ENCODE measurements around the gene PTPRM. TPM values are rescaled to one million over a fixed set of nuclear protein-coding genes. Genes with fewer than 3 reads are reported as not detected.

Gene PTPRM
- total RNA-seq = 42.1 and 76.3 TPM in 2 replicates

DNA sequence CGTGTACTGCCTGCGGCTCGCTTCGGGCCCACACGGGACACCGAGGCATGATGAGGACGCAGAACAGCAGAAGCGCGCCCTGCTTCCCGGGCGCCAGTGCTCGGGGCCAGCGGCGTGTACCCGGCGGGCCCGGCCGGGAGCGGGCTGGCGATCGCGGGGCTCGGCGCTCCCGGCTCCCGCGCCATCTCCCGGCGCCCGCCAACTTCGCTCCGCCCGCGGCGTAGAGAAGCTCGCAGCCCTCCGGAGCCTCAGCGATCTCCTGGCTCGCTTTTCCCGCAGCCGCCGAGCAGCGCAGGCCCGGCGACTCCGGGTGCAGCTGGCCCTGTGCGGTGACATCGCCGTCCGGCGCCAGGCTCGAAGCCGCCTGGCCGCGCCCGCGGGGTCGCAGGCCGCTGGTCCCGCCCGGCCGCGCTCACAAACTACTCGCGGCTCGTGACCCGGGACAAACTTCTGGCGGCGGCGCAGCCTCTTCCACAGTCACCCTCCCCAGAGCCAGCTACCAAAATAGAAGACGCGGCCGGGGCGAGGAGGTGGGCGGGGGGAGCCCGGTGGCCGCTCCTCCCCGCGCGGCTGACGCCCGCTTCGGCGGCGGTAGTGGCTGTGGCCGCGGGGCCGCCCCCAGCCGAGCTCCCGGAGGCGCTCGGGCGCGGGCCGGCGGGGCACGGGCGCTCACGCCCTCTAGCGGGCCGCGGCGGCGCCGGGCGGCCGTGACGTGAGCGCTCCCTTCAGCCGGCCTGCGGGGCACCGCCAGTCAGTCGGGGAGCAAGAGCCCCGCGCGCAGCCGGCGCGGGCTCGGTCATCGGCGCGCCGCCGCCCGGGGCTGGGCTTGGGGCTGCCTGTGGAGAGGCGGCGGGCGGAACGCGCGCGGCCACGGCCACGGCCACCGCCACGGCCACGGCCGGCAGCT lies at the start of gene PTPRM:
Gene PTPRM (plus strand): TSS at position 750 of the 907 bp plus-strand sequence. CDS start 503 bp downstream, outside the sequence.
- H3K36me3 ChIP-seq (ENCODE audit: control insufficient read depth, insufficient read depth, low read length) = no peaks in the 10 kb centered on the region
- TF ChIP-seq, protein P1, sequence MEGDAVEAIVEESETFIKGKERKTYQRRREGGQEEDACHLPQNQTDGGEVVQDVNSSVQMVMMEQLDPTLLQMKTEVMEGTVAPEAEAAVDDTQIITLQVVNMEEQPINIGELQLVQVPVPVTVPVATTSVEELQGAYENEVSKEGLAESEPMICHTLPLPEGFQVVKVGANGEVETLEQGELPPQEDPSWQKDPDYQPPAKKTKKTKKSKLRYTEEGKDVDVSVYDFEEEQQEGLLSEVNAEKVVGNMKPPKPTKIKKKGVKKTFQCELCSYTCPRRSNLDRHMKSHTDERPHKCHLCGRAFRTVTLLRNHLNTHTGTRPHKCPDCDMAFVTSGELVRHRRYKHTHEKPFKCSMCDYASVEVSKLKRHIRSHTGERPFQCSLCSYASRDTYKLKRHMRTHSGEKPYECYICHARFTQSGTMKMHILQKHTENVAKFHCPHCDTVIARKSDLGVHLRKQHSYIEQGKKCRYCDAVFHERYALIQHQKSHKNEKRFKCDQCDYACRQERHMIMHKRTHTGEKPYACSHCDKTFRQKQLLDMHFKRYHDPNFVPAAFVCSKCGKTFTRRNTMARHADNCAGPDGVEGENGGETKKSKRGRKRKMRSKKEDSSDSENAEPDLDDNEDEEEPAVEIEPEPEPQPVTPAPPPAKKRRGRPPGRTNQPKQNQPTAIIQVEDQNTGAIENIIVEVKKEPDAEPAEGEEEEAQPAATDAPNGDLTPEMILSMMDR (IDR thresholded peaks at IDR 0.05; ENCODE audit: insufficient read depth, low read length, severe bottlenecking) = peak; percentile 46
- no peak for FAIRE-seq
- no peaks in the 10 kb centered on the region for H3K27me3 ChIP-seq (ENCODE audit: control insufficient read depth, insufficient read depth, low read length)
- peak within 1 kb of the TSS; percentile 64 for H3K4me3 ChIP-seq (ENCODE audit: low read depth, low read length)
- DNase-seq (ENCODE audit: low read depth) = peak; percentile 52

DNA sequence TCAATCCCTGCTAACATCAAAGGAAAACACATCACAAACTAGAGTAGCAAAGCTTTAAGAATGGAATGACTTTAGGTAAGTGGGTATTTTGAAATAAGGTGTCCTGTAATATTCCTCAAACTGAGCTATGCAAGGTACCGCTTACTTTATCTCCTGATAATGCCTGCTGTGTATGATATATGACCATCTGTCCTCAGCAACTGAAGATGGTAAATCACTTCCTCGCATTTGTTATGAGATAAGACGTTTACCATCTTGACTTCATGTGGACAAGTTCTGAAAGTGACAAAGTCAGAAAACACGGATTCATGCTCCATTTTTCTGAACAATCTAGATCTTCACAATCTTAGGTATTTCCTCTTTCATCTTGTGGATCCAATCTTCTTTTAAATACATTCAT lies 49.3 kb upstream of the PTPRM start:
- Histone ChIP-seq H3K27me3 (ENCODE audit: control insufficient read depth, insufficient read depth, low read length) (no peaks in the 10 kb centered on the region), H3K4me3 (ENCODE audit: low read depth, low read length) (no peak overlapping the region), H3K36me3 (ENCODE audit: control insufficient read depth, insufficient read depth, low read length) (no peaks in the 10 kb centered on the region)
- DNase-seq (ENCODE audit: low read depth) (no peak), FAIRE-seq (no peak)
- TF ChIP-seq, protein P1 (IDR thresholded peaks at IDR 0.05; ENCODE audit: insufficient read depth, low read length, severe bottlenecking) = no peak

DNA sequence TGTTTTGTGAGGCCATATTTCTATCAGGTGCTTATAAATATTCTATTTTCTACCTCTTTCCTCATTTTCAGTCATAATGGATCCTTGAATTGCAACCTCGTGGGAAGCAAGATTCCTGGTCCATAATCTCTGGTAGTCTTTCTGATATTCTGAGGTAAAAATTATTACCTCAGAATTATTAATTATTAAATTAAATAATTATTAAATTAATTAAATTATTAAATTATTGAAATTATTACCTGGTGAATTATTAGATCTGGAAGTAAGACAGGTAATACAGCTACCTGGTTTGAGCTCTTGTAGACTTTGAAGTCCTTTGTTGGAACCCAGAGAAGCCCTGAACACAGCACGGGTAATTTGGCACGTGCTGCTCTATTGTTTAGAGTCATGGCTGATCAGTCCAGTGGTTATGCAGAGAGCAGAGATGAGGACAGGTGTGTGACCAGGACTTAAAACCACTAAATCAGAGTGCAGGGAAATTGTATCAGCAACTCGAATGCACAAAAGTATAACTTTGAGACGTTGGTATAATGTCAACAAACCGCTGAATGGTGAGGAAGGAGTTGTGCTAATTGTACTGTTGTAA lies 46.8 kb upstream of the PTPRM start:
- no peak for FAIRE-seq
- H3K4me3 ChIP-seq (ENCODE audit: low read depth, low read length) = no peak overlapping the region
- no peak for DNase-seq (ENCODE audit: low read depth)
- TF ChIP-seq, protein P1 (IDR thresholded peaks at IDR 0.05; ENCODE audit: insufficient read depth, low read length, severe bottlenecking) = no peak
- no peaks in the 10 kb centered on the region for H3K27me3 ChIP-seq (ENCODE audit: control insufficient read depth, insufficient read depth, low read length)
- no peaks in the 10 kb centered on the region for H3K36me3 ChIP-seq (ENCODE audit: control insufficient read depth, insufficient read depth, low read length)

DNA sequence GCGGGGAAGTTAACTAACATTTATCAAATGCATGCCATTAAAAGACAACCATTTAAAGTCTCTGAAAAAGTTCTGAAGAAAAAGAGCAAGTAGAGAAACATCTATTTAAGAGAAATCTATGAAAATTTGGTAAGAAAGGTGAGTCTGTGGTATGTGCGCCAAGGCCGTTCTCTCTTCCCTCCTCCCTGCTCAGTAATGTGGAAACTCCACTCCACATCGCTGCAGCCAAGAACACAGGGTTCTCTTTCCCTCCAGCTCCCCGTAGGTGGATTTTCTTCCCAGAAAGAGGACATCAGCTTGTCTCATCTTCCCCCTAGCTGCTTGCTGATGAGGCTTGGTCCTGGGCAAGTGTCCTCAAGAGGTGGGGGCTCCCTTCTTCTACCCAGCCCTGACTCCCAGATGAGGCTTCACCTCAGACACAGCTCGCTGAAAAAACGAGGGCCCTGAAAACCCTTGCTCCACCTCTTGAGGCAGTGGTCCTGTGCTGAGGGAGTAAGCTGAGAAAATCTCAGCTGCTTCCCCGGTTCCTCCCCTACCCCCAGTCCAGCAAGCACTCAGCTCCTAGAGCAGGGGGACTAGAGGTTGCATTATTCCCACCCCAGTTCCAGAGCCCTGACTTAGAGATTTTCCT lies 45.8 kb upstream of the PTPRM start:
- Histone ChIP-seq H3K27me3 (ENCODE audit: control insufficient read depth, insufficient read depth, low read length) (no peaks in the 10 kb centered on the region), H3K4me3 (ENCODE audit: low read depth, low read length) (no peak overlapping the region), H3K36me3 (ENCODE audit: control insufficient read depth, insufficient read depth, low read length) (no peaks in the 10 kb centered on the region)
- TF ChIP-seq, protein P1 (IDR thresholded peaks at IDR 0.05; ENCODE audit: insufficient read depth, low read length, severe bottlenecking) = no peak
- DNase-seq (ENCODE audit: low read depth) (no peak), FAIRE-seq (no peak)

DNA sequence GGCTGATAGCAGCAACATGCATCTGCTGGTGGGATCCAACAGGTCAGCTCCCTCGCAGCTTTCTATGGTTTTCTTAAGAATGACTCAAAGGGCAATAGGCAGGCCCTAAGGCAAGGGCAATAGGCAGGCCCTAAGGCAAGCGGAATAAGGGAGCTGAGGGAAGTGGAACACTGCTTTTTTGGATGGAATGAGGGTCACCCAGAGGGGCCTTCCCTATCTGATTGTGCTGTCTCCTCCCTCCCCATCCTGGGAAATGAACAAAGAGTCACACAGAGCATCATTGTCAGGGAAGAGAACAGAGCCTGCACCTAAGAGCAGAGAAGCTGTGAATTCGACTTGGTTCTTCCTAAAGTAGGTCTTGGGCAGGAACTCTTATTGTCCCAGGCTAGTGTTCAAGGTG lies 43.3 kb upstream of the PTPRM start:
- FAIRE-seq (no peak), DNase-seq (ENCODE audit: low read depth) (no peak)
- H3K4me3 ChIP-seq (ENCODE audit: low read depth, low read length) = no peak overlapping the region
- no peaks in the 10 kb centered on the region for H3K27me3 ChIP-seq (ENCODE audit: control insufficient read depth, insufficient read depth, low read length)
- no peaks in the 10 kb centered on the region for H3K36me3 ChIP-seq (ENCODE audit: control insufficient read depth, insufficient read depth, low read length)
- TF ChIP-seq, protein P1 (IDR thresholded peaks at IDR 0.05; ENCODE audit: insufficient read depth, low read length, severe bottlenecking) = no peak

All from bronchial epithelial cell (primary cell).